GM19372 (cell line): ENCODE results near the gene XPO1.
"Not testable (repeated sequence)": the region's sequence is repeated elsewhere in the genome, so short reads cannot be mapped to it uniquely, and the experiment has no call there.

ENCODE experiments used
- ATAC-seq: cut with Tn5 transposase; IDR thresholded peaks from one replicate; pipeline ENCODE4 v1.9.1; 2021; ENCODE audit warnings: mild to moderate bottlenecking, low read depth, moderate library complexity; ENCODE audit not compliant: unreplicated experiment

The XPO1 gene

DNA sequence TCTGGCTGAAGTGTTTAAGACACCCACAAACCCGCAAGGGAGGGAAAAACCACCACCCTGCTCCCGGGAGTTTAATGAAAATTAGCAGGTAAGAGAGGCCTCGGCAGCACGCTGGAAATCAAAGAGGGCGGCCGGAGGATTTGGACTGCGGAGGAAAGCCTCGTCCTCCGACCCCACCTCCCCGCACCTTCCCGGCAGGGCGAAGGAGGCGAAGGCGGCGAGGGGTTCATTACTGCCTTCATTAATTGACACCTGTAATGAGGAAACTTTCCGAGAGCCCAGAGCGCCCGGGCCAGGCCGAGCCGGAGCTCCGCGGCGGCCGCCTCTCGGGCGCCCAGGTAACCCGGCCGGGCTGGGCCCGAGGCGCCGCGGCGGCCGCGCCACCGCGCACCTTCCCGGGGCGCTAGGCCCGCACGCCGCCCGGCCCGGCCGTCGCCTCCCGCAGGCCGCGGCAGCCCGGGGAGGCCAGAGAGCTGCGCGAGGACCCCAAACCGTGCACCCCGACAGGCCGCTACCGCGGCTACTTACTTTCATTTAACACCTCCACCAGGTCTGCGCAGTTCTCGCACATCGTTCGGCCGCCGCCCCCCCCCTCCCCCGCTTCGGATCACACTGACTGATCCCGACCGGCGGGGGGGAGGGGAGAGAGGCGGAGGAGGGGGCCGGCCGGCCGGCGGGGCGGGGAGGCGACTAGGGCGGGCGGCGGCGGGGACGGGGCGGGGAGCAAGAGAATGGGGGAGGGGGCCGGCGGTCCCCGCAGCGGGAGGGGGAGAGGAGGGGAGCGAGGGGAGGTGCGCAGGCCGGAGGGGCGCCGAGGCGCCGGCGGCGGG, 67.8 kb downstream of the XPO1 start:
- ATAC-seq, result peak; percentile 26

DNA sequence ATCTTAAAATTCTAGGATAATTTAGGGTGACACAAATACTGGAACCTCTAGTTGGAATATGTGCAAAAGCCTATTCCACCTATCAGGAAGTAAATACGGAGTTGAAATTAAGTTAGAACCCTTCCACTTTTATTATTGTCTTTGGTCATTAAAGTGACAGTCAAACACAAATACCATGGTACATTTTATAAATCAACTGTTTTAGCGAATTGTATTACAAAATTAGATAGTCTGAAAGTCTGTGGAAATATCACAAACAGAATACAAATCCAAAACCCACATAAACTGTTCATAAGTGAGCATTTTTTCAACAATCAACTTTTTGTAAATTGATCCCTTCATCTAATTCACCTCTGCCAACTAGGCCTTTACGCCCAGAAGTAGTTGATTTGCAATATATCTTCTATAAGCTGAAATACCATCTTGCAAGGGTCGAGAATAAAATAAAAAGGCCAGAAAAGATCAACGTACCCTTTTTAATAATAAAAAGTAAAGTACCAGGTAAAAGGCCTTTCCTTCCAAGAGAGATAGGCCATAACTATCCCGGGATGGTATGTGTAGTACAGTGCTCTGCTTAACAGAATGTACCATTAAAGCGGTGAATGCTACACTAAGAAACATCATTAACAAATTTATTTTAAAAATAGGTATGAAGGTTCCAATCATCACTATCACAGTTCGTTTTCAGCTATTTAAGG, 68.6 kb downstream of the XPO1 start:
- ATAC-seq, result no peak

DNA sequence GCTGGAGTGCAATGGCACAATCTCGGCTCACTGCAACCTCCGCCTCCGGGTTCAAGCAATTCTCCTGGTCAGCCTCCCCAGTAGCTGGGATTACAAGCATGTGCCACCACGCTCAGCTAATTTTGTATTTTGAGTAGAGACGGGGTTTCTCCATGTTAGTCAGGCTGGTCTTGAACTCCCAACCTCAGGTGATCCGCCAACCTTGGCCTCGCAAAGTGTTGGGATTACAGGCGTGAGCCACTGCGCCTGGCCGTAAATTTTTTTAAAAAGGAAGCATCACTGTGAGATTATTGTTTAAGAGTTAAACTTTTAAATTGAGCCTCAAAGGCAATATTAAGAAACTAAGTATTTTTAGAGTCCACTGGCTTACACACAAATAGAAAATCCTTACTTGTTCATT, 69.9 kb downstream of the XPO1 start:
- ATAC-seq, result not testable (repeated sequence)

DNA sequence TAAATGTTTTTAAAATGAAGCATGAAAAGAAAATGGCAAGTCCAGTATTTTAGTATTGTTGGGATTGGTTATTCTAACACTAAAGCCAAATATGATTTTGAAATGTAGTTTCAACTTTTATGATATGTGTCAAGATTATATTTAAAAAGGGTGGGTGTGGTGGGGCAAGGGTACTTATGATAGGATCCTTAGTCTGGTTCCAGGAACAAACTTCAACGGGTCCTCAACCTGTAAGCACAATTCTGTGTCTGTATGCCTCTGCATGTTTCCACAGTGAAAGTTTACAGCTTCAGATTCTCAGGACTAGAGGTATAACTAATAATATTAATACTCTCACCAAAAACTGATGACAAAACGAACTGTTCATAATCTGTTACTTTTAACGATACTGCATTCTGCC, 73.1 kb downstream of the XPO1 start:
- no peak for ATAC-seq

DNA sequence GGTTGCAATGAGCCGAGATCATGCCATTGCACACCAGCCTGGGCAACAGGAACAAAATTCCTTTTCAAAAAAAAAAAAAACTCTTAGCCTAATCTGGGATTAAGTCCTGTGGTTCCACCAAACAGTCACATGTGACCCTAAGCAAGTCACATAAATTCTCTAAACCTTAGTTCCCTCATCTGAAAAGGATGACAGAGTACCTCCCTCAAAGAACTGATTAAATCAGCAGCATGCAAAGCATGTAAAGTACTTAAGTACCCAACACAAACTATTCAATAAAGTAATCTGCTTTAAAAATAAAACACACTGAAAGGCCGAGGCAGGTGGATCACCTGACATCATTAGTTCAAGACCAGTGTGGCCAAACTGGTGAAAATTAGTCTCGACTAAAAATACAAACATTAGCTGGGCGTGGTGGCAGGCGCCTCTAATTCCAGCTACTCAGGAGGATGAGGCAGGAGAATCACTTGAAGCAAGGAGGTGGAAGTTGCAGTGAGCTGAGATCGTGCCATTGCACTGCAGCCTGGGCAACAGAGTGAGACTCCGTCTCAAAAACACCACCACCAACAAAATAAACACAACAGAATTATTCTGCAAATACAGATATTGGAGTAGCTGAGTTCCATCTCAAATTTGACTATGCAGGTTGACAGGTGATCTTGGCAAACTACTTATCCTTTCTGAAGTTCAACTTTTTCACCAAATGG, 74.2 kb downstream of the XPO1 start:
- ATAC-seq, result no peak

DNA sequence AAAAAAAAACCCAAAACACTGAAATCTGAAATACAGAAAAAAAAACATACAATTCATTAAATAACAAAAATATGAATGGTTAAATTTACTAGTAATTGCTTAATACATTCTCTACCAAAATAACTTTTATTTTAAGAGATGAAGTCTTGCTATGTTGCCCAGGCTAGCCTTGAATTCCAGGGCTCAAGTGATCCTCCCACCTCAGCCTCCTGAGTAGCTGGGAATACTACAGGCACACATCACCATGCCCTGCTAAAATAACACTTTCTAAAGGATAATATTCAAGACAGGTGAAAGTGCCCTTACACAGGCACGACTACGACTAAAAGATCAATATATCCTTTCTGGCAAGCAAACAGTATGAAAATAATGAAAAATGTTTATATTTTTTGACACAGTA, 76.8 kb downstream of the XPO1 start:
- no peak for ATAC-seq

DNA sequence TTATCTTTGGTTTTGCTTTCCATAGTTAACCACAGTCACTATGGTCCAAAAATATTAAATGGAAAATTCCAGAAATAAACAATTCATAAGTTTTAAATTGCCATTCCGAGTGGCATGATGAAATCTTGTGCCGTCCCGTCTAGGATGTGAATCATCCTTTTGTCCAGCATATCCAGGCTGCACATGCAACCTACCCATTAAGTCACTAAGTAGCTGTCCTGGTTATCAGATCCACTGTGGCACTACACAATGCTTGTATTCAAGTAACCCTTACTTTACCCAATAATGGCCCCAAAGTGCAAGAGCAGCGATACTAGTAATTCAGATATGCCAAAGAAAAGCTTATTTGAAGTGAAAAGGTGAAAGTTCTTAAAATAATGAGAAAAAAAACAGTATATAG, 78.0 kb downstream of the XPO1 start:
- ATAC-seq, result no peak

DNA sequence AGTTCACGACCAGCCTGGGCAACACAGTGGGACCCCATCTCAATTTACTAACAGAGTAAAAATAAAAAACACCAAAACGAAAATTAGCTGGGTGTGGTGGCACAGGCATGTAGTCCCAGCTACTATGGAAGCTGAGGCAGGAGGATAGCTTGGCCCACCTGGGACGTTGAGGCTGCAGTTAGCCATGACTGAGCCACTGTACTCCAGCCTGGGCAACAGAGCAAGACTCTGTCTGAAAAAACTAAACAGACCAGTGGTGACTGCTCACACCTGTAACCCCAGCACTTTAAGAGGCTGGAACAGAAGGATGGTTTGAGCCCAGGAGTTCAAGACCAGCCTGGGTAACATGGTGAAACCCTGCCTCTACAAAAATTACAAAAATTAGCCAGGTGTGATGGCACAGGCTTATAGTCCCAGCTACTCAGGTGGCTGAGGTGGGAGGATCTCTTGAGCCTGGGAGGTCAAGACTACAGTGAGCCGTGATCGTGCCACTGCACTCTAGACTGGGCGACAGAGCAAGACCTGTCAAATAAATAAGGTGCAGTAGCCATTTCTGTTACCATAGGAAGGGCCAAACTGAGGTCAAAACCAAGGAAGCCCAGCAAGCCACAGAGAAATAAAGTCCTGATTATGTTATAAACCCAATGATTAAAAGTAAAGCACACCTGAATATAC, 81.3 kb downstream of the XPO1 start:
- ATAC-seq, result no peak

DNA sequence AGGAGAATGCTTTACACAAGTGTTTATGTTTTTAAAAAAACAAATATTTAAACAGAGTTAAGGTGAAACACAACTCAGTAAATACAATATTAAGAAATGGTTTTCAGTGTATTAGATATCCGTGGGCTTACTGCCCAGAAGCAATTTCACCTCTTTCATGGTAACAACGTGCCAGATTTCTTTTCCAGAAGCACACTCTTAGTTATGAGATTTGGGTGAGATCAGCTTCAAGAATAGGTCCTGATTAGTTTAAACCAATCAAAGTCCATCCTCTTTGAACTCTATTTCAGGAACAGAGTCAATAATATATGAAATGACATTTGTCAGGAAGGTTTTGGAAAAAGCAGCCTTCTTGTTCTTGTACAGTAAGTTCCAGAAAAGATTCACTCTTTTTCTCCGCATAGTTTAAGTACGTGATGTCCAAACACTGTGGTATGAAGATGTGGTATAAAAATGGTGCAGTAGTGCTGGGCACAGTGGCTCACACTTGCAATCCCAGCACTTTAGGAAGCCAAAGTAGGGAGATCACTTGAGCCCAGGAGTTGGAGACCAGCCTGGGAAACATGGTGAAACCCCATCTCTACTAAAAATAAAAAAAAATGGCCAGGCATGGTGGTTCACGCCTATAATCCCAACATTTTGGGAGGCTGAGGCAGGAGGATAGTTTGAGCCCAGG, 81.9 kb downstream of the XPO1 start:
- no peak for ATAC-seq

DNA sequence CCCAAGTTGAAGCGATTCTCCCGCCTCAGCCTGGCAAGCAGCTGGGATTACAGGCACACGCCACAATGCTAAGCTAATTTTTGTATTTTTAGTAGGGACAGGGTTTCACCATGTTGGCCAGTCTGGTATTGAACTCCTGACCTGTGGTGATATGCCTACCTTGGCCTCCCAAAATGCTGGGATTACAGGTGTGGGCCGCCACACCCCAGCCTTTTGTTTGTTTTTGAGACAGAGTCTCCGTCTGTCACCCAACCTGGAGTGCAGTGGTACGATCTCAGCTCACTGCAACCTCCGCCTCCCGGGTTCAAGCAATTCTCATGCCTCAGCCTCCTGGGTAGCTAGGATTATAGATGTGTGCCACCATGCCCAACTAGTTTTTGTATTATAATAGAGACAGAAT, 83.2 kb downstream of the XPO1 start:
- not testable (repeated sequence) for ATAC-seq

DNA sequence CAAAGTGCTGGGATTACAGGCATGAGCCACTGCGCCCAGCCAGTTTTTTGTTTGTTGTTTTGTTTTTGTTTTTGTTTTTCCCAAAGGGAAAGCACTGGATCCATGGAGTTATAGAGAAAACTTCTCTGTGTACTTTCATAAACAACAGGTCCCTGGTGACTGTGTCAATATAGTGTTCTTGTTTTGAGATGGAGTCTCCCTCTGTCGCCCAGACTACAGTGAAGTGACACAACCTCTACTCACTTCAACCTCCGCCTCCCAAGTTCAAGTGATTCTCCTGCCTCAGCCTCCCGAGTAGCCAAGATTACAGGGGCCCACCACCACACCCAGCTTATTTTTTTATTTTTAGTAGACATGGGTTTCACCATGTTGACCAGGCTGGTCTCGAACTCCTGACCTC, 83.8 kb downstream of the XPO1 start:
- no peak for ATAC-seq

DNA sequence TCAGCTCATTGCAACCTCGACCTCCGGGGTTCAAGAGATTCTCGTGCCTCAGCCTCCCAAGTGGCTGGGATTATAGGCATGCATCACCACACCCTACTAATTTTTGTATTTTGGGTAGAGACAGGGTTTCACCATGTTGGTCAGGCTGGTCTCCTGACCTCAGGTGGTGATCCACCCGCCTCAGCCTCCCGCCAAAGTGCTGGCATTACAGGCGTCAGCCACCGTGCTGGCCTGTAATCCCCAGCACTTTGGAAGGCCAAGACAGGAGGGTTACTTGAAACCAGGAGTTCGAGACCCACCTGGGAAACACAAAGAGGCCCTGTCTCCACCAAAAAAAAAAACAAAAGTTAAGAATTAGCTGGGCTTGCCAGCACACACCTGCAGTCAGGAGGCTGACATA, 85.8 kb downstream of the XPO1 start:
- ATAC-seq, result no peak

DNA sequence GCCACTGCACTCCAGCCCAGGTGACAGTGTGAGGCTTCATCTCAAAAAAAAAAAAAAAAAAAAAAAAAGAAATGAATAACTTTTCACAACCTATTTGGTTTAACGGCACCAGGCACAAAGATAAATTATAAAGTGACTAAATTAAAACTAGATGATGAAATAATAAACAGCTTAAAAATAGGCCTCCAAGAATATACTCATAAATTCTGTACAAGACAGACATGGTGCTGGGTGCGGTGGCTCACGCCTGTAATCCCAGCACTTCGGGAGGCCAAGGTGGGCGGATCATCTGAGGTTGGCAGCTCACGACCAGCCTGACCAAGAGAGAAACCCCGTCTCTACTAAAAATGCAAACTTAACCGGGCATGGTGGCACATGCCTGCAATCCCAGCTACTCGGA, 87.0 kb downstream of the XPO1 start:
- ATAC-seq, result no peak

DNA sequence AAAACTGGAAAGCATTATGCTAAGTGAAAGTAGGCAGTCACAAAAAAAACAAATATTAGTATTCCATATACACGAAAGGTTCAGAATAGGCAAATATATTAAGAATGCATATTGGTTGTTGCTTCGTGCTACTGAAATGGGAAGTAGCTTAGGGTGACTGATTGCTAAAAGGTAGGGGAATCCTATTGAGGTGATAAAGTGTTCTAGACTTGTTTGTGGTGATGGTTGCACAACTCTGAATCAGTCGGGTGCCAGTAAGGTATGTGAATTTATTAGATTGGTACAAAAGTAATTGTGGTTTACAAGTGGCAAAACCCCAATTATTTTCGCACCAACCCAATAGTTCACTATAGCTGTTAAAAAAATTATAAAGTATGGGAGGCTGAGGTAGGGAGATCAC, 88.0 kb downstream of the XPO1 start:
- no peak for ATAC-seq

DNA sequence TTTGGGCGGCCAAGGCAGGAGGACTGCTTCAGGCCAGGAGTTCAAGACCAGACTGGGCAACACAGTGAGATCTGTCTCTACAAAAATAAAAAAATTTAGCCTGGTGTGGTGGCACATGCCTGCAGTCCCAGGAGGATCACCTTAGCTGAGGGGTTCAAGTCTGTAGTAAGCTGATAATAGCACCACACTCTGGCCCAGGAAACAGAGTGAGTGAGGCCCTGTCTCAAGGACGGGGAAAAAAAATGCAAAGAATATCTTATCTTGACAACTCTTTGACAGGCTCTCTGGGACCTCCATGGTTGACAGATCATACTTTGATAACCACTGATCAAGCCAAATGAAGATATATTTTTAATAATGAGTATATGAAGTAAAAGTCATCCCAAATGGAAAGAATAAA, 89.9 kb downstream of the XPO1 start:
- ATAC-seq, result no peak

DNA sequence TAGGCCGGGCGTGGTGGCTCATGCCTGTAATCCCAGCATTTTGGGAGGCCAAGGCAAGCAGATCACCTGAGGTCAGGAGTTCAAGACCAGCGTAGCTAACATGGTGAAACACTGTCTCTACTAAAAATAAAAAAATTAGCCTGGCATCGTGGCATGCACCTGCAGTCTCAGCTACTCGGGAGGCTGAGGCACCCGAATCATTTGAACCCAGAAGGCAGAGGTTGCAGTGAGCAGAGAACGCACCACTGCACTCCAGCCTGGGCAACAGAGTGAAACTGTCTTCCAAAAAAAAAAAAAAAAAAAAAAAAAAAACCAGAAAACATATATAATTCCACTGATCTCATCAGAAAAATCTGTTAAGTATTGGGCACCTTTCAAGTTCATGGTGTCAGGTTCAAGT, 91.2 kb downstream of the XPO1 start:
- not testable (repeated sequence) for ATAC-seq

DNA sequence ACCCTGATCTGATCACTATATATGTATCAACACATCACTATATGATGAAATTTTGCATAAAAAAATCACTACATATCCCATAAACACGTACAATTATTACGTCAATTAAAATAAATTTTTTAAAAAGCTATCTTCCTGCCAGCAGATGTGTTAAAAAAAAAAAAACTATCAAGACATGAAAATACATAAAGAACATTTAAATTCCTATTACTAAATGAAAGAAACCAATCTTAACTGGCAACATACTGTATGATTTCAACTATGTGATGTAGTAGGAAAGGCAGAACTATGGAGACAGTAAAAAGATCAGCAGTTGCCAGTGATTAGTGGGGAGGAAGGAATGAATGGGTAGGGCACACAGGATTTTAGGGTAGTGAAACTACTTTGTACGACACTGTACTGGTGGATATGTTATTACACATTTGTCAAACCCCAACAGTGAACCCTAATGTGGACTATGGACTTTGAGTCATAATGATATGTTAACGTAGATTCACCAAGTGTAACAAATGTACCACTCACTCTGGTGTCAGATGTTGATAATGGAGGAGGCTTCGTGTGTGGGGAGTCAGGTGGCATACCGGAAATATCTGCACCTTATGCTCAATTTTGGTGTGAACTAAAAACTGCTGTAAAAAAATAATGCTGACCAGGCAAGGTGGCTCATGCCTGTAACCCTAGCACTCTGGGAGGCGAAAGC, 94.7 kb downstream of the XPO1 start:
- ATAC-seq, result peak; percentile 69

DNA sequence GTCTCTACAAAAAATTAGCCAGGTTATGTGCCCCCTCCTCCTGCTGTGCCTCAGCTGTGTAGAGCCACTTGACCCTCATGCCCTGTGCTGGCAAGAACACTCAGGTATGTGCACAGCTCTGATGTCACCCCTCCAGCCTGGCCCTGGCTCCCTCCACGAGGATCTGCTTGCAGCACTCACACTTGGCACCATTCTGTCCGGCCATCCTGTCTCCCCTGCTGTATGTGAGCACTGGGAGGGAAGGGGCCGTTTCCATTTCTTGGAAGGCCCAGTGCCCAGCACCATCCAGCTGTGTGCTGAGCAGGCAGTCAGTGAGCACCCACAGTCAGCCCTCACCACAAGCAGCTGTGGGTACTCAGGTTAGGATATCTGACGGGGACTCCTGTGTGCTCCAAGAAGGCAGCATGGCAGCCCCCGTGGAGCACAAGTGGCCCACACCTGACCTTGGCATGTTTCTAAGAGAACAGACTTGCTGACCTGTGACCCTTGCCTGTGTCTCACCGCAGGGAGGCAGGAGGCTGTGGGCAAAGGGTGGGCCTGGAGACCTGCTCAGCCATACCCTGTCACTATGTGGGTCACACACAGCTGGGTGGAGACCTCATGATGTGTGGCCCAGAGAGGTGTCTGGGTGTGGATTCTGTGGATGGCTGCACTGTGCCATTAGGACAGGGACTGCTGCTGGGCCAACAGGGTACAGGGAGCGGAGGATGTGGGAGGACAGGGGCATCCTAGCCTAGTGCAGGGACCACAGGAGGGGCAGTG, 98.7 kb downstream of the XPO1 start:
- no peak for ATAC-seq

DNA sequence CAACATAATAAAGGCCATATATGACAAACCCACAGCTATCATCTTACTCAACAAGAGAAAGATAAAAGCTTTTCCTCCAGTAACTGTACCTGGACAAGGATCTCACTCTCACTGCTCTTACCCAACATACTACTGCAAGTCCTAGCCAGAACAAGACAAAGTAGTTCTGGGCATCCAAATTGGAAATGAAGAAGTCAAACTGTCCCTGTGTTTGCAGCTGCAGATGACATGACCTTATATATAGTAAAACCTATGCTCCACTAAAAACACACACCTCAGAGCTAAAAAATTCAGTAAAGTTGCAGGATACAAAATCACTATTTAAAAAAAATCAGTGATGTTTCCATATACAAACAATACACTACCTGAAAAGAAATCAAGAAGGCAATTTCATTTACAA, 99.5 kb downstream of the XPO1 start:
- no peak for ATAC-seq
